Heart left ventricle (tissue), 13 donors: Measurements from ENCODE around the gene CNPY1.

Source experiments
- CTCF ChIP-seq, 12 donors: fragments of 200-600 bp; sonication (generic) in 4 of 12; IDR thresholded peaks; one replicate each; pipeline versions ENCODE4 v1.5.0 to v1.8.0; 2018 to 2022; ENCODE audit warnings: antibody characterized with exemption in 12 of 12, mild to moderate bottlenecking in 5 of 12
- POLR2A ChIP-seq, 2 donors: fragments of 450-650 bp; IDR thresholded peaks; one replicate each; pipeline ENCODE4 v1.6.1; 2017; ENCODE audit warnings: antibody characterized with exemption in 2 of 2, mild to moderate bottlenecking in 2 of 2, moderate library complexity in 2 of 2
- donor health status: ischemic (EF 13 %, LVEDD 7.1; RV severe dilation, severe dysfunction).
- donor health status: DM: no; HTN: yes; CAD: no.
- donor health status: DM: no; HTN: no; CAD: no.
- donor health status: ischemic (EF 25% LVEDD 6.9; RV normal size, moderate dysfunction).
- donor health status: ischemic (EF 25% LVEDD 5.7; RV mildly dilated, moderate dysfunction).
- donor health status: ischemic (EF 35%, LVEDD 5.7; RV mildly dilated, moderate dysfunction).
- donor health status: nonischemic (EF 11% LVEDD 7.7; RV severe dilation, severe dysfunction).
- donor health status: DM: yes; HTN: yes; CAD: no.
- donor health status: PGD.
- donor health status: ischemic (EF 29% LVEDD 5.4; RV normal size, mild dysfunction).
- donor health status: nonischemic (EF 23%, LVEDD 6.1; RV moderate dilation, normal function).

GRCh38 chr7:155543011-155543876, 3.1 kb downstream of the CNPY1 start:
- TF ChIP-seq CTCF (IDR thresholded peaks at IDR 0.05) (no peak), POLR2A (IDR thresholded peaks at IDR 0.05) (no peak)
